ENCODE results near the gene FBRS. TPM values are rescaled to one million over a fixed set of nuclear protein-coding genes. Genes with fewer than 3 reads are reported as not detected.

FBRS gene
- total and polyA plus RNA-seq, 2 donors from 2014 or later, result 26.3 to 66.2 TPM

- Histone ChIP-seq H3K4me3 (ENCODE audit: low read length in 3 of 3) (no peak overlapping the region), H3K4me1 (ENCODE audit: control insufficient read depth in 2 of 3, insufficient read depth in 2 of 3, low read depth in 1 of 3, low read length in 3 of 3) (peaks cover 0 to 5% (median 0%) of the 10 kb centered on the region in 3 donors), H3K27me3 (ENCODE audit: control insufficient read depth, insufficient read depth, low read length) (no peaks in the 10 kb centered on the region), H3K27ac (ENCODE audit: low read depth in 2 of 2, low read length in 2 of 2) (no peak overlapping the region), H3K9me3 (ENCODE audit: control insufficient read depth in 2 of 3, insufficient read depth in 1 of 3, low read length in 3 of 3) (no peaks in the 10 kb centered on the region), H3K9ac (ENCODE audit: low read length in 3 of 3) (no peak overlapping the region), H3K36me3 (ENCODE audit: control insufficient read depth in 2 of 3, insufficient read depth in 3 of 3, low read length in 3 of 3) (peaks cover 6 to 42% (median 37%) of the 10 kb centered on the region in 3 donors)
- intact Hi-C loops (cut with DNase I), result no loop called here
- FAIRE-seq, result no peak
- DNase-seq, result no peak
- no peak for TF ChIP-seq CTCF (IDR thresholded peaks at IDR 0.05; ENCODE audit: borderline replicate concordance, extremely low read depth, insufficient read depth)
Observed at GRCh38 chr16:30667361-30667905, 9.2 kb downstream of the FBRS start.

GRCh38 chr16:30668393-30668792 is 10.2 kb downstream of the FBRS start:
- no peak for FAIRE-seq

GRCh38 chr16:30669026-30669902 is 11.0 kb downstream of the FBRS start:
- DNase-seq (no peak), FAIRE-seq (no peak)
- H3K27ac ChIP-seq (ENCODE audit: low read depth in 2 of 2, low read length in 2 of 2), result no peak overlapping the region
- TF ChIP-seq CTCF (IDR thresholded peaks at IDR 0.05; ENCODE audit: borderline replicate concordance, extremely low read depth, insufficient read depth), result no peak
- no peaks in the 10 kb centered on the region for H3K9me3 ChIP-seq (ENCODE audit: control insufficient read depth in 2 of 3, insufficient read depth in 1 of 3, low read length in 3 of 3)
- H3K27me3 ChIP-seq (ENCODE audit: control insufficient read depth, insufficient read depth, low read length), result no peaks in the 10 kb centered on the region
- H3K4me3 ChIP-seq (ENCODE audit: low read length in 3 of 3), result no peak overlapping the region
- no peak overlapping the region for H3K9ac ChIP-seq (ENCODE audit: low read length in 3 of 3)
- intact Hi-C loops (cut with DNase I), result no loop called here
- peaks cover 3 to 25% (median 25%) of the 10 kb centered on the region in 3 donors for H3K36me3 ChIP-seq (ENCODE audit: control insufficient read depth in 2 of 3, insufficient read depth in 3 of 3, low read length in 3 of 3)
- no peaks in the 10 kb centered on the region for H3K4me1 ChIP-seq (ENCODE audit: control insufficient read depth in 2 of 3, insufficient read depth in 2 of 3, low read depth in 1 of 3, low read length in 3 of 3)

More at GRCh38 chr16:30668393-30668792, 10.2 kb downstream of the FBRS start:
- Histone ChIP-seq H3K27ac (ENCODE audit: low read depth in 2 of 2, low read length in 2 of 2) (no peak overlapping the region), H3K36me3 (ENCODE audit: control insufficient read depth in 2 of 3, insufficient read depth in 3 of 3, low read length in 3 of 3) (peaks cover 3 to 32% (median 30%) of the 10 kb centered on the region in 3 donors), H3K4me3 (ENCODE audit: low read length in 3 of 3) (no peak overlapping the region), H3K9me3 (ENCODE audit: control insufficient read depth in 2 of 3, insufficient read depth in 1 of 3, low read length in 3 of 3) (no peaks in the 10 kb centered on the region), H3K4me1 (ENCODE audit: control insufficient read depth in 2 of 3, insufficient read depth in 2 of 3, low read depth in 1 of 3, low read length in 3 of 3) (peaks cover 0 to 5% (median 0%) of the 10 kb centered on the region in 3 donors), H3K9ac (ENCODE audit: low read length in 3 of 3) (no peak overlapping the region), H3K27me3 (ENCODE audit: control insufficient read depth, insufficient read depth, low read length) (no peaks in the 10 kb centered on the region)
- no peak for TF ChIP-seq CTCF (IDR thresholded peaks at IDR 0.05; ENCODE audit: borderline replicate concordance, extremely low read depth, insufficient read depth)
- intact Hi-C loops (cut with DNase I), result no loop called here
- no peak for DNase-seq
